Measurements from ENCODE around the gene ANKRD39. TPM values are rescaled to one million over a fixed set of nuclear protein-coding genes. Genes with fewer than 3 reads are reported as not detected.

Gene ANKRD39
- total RNA-seq, 1 donor from 2014 or later: 9.8 TPM

GRCh38 chr2:96887493-96888012 lies 29.7 kb upstream of the ANKRD39 start:
- no peak for DNase-seq (ENCODE audit: low read depth, low spot score)

- no peak for DNase-seq (ENCODE audit: low read depth, low spot score)
Measured at GRCh38 chr2:96885432-96886347, 27.9 kb upstream of the ANKRD39 start.

GRCh38 chr2:96884299-96885094 lies 26.7 kb upstream of the ANKRD39 start:
- DNase-seq (ENCODE audit: low read depth, low spot score): no peak

- DNase-seq (ENCODE audit: low read depth, low spot score): no peak
Measured at GRCh38 chr2:96883306-96883705, 25.5 kb upstream of the ANKRD39 start.

- no peak for DNase-seq (ENCODE audit: low read depth, low spot score)
Measured at GRCh38 chr2:96882906-96883305, 25.1 kb upstream of the ANKRD39 start.

- DNase-seq (ENCODE audit: low read depth, low spot score): no peak
Measured at GRCh38 chr2:96882230-96882629, 24.4 kb upstream of the ANKRD39 start.

GRCh38 chr2:96881349-96882195 lies 23.8 kb upstream of the ANKRD39 start:
- DNase-seq (ENCODE audit: low read depth, low spot score): no peak

- no peak for DNase-seq (ENCODE audit: low read depth, low spot score)
Measured at GRCh38 chr2:96880891-96881273, 23.1 kb upstream of the ANKRD39 start.

GRCh38 chr2:96879545-96880040 lies 21.8 kb upstream of the ANKRD39 start:
- DNase-seq (ENCODE audit: low read depth, low spot score): no peak

GRCh38 chr2:96878796-96879544 lies 21.2 kb upstream of the ANKRD39 start:
- no peak for DNase-seq (ENCODE audit: low read depth, low spot score)

- DNase-seq (ENCODE audit: low read depth, low spot score): no peak
Measured at GRCh38 chr2:96878171-96878570, 20.4 kb upstream of the ANKRD39 start.

- no peak for DNase-seq (ENCODE audit: low read depth, low spot score)
Measured at GRCh38 chr2:96877631-96878092, 19.8 kb upstream of the ANKRD39 start.

GRCh38 chr2:96877042-96877451 lies 19.2 kb upstream of the ANKRD39 start:
- no peak for DNase-seq (ENCODE audit: low read depth, low spot score)

- DNase-seq (ENCODE audit: low read depth, low spot score): no peak
Measured at GRCh38 chr2:96876269-96877041, 18.6 kb upstream of the ANKRD39 start.

GRCh38 chr2:96875498-96876268 lies 17.9 kb upstream of the ANKRD39 start:
- no peak for DNase-seq (ENCODE audit: low read depth, low spot score)

- no peak for DNase-seq (ENCODE audit: low read depth, low spot score)
Measured at GRCh38 chr2:96874198-96874831, 16.5 kb upstream of the ANKRD39 start.

- no peak for DNase-seq (ENCODE audit: low read depth, low spot score)
Measured at GRCh38 chr2:96873651-96874096, 15.9 kb upstream of the ANKRD39 start.
